Measurements from ENCODE around the gene LMCD1.

- TF ChIP-seq, protein P1, sequence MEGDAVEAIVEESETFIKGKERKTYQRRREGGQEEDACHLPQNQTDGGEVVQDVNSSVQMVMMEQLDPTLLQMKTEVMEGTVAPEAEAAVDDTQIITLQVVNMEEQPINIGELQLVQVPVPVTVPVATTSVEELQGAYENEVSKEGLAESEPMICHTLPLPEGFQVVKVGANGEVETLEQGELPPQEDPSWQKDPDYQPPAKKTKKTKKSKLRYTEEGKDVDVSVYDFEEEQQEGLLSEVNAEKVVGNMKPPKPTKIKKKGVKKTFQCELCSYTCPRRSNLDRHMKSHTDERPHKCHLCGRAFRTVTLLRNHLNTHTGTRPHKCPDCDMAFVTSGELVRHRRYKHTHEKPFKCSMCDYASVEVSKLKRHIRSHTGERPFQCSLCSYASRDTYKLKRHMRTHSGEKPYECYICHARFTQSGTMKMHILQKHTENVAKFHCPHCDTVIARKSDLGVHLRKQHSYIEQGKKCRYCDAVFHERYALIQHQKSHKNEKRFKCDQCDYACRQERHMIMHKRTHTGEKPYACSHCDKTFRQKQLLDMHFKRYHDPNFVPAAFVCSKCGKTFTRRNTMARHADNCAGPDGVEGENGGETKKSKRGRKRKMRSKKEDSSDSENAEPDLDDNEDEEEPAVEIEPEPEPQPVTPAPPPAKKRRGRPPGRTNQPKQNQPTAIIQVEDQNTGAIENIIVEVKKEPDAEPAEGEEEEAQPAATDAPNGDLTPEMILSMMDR (IDR thresholded peaks at IDR 0.05; ENCODE audit: low read length) = no peak
- TF ChIP-seq EZH2 (IDR thresholded peaks at IDR 0.05; ENCODE audit: borderline replicate concordance, low read length) = no peak
These were observed 53.6 kb downstream of the LMCD1 start for GRCh38 chr3:8555113-8555661.
